Measurements from ENCODE around the gene GJD3.

GJD3 gene

GRCh38 chr17:40323391-40324381 is 40.9 kb downstream of the GJD3 start:
- no peak for DNase-seq (ENCODE audit: low spot score)

- peak; percentile 69 for DNase-seq (ENCODE audit: low spot score)
These were observed 41.9 kb downstream of the GJD3 start for GRCh38 chr17:40322358-40323315.

- no peak for DNase-seq (ENCODE audit: low spot score)
These were observed 42.6 kb downstream of the GJD3 start for GRCh38 chr17:40321961-40322357.

GRCh38 chr17:40321524-40321929 is 43.0 kb downstream of the GJD3 start:
- no peak for DNase-seq (ENCODE audit: low spot score)

- no peak for DNase-seq (ENCODE audit: low spot score)
These were observed 43.6 kb downstream of the GJD3 start for GRCh38 chr17:40320756-40321523.

- DNase-seq (ENCODE audit: low spot score): no peak
These were observed 44.6 kb downstream of the GJD3 start for GRCh38 chr17:40319651-40320540.

GRCh38 chr17:40318830-40319391 is 45.6 kb downstream of the GJD3 start:
- no peak for DNase-seq (ENCODE audit: low spot score)

- DNase-seq (ENCODE audit: low spot score): peak; percentile 99
These were observed 46.4 kb downstream of the GJD3 start for GRCh38 chr17:40317880-40318829.

GRCh38 chr17:40317345-40317873 is 47.1 kb downstream of the GJD3 start:
- DNase-seq (ENCODE audit: low spot score): peak; percentile 61

GRCh38 chr17:40316571-40317344 is 47.8 kb downstream of the GJD3 start:
- DNase-seq (ENCODE audit: low spot score): peak; percentile 68

GRCh38 chr17:40315678-40316570 is 48.6 kb downstream of the GJD3 start:
- DNase-seq (ENCODE audit: low spot score): no peak

GRCh38 chr17:40315206-40315605 is 49.3 kb downstream of the GJD3 start:
- DNase-seq (ENCODE audit: low spot score): no peak

GRCh38 chr17:40314584-40314956 is 50.0 kb downstream of the GJD3 start:
- DNase-seq (ENCODE audit: low spot score): no peak

- no peak for DNase-seq (ENCODE audit: low spot score)
These were observed 50.6 kb downstream of the GJD3 start for GRCh38 chr17:40313668-40314583.

Measured in iPS-NIHi11 (cell line).